Upper lobe of left lung (tissue), 6 donors: ENCODE data around the gene MSRB1. TPM values are rescaled to one million over a fixed set of nuclear protein-coding genes. Genes with fewer than 3 reads are reported as not detected.

Experiments
- ATAC-seq, 2 donors: fragments of 200-7000 bp; cut with Tn5 transposase; one replicate each; pipeline ENCODE4 v1.9.1; 2022; ENCODE audit warnings: mild to moderate bottlenecking in 2 of 2, moderate library complexity in 2 of 2; ENCODE audit not compliant: low FRiP score in 2 of 2
- DNase-seq, 2 donors: peaks; one replicate each; pipeline ENCODE4 v3.0.0-alpha.2; 2019 to 2020
- H3K27ac ChIP-seq, 4 donors: fragments of 200-600 bp; sonication (generic); one replicate each; pipeline ENCODE4 v1.5.1; 2016 to 2019
- H3K27me3 ChIP-seq, 4 donors: fragments of 200-600 bp; sonication (generic); one replicate each; pipeline ENCODE4 v1.5.1; 2017 to 2019
- H3K36me3 ChIP-seq, 4 donors: fragments of 200-600 bp; sonication (generic); one replicate each; pipeline ENCODE4 v1.5.1; 2016 to 2019
- H3K4me1 ChIP-seq, 4 donors: fragments of 200-600 bp; sonication (generic); one replicate each; pipeline ENCODE4 v1.5.1; 2018 to 2019
- H3K4me3 ChIP-seq, 4 donors: fragments of 200-600 bp; sonication (generic); one replicate each; pipeline ENCODE4 v1.5.1; 2017 to 2019; ENCODE audit warnings: mild to moderate bottlenecking in 2 of 4, moderate library complexity in 1 of 4
- H3K9me3 ChIP-seq, 4 donors: fragments of 200-600 bp; sonication (generic); one replicate each; pipeline ENCODE4 v1.5.1; 2018 to 2019
- EP300 ChIP-seq, 4 donors: sonication (generic); formaldehyde crosslinking; IDR thresholded peaks; one replicate each; pipeline ENCODE4 v1.5.1; 2017; ENCODE audit warnings: antibody characterized with exemption in 4 of 4, control low read depth in 2 of 4
- POLR2A ChIP-seq, 4 donors: fragments of 450-650 bp; IDR thresholded peaks; one replicate each; pipeline ENCODE4 v1.5.1; 2016 to 2017; ENCODE audit warnings: antibody characterized with exemption in 4 of 4, mild to moderate bottlenecking in 2 of 4
- POLR2AphosphoS5 ChIP-seq, 2 donors: sonication (generic); formaldehyde crosslinking; IDR thresholded peaks; one replicate each; pipeline ENCODE4 v1.5.1; 2017; ENCODE audit warnings: antibody characterized with exemption in 2 of 2
- WGBS, 2 donors: methylation state at CpG; one replicate each; pipeline ENCODE4 v1.1.5; 2017 to 2018; 5-methylcytosine and 5-hydroxymethylcytosine counted together
- total RNA-seq, 6 donors: library from RNA; depleted of rRNA in 4 of 6; stranded (reverse); fragments of >200 nt in 4 of 6; gene quantifications; one replicate each; pipeline versions ENCODE4 v1.1.0 to v1.2.1, GENCODE V29; 2016 to 2021
- TF ChIP-seq, protein P1 (sequence below), 6 experiments: fragments of 450-650 bp in 4 of 6; fragments of 200-600 bp in 2 of 6; sonication (generic) in 2 of 6; IDR thresholded peaks; one replicate each; pipeline ENCODE4 v1.5.1; 2016 to 2019; ENCODE audit warnings: antibody characterized with exemption in 6 of 6
- donor health status: DM: no; HTN: no; CAD: no; lungs with moderate emphysema.
- donor health status: DM: no; HTN: yes; CAD: no; lungs with severe emphysema.

MSRB1 gene
- total RNA-seq, 6 donors from 2014 or later, result 18.2 to 45.3 (median 31.9) TPM

DNA sequence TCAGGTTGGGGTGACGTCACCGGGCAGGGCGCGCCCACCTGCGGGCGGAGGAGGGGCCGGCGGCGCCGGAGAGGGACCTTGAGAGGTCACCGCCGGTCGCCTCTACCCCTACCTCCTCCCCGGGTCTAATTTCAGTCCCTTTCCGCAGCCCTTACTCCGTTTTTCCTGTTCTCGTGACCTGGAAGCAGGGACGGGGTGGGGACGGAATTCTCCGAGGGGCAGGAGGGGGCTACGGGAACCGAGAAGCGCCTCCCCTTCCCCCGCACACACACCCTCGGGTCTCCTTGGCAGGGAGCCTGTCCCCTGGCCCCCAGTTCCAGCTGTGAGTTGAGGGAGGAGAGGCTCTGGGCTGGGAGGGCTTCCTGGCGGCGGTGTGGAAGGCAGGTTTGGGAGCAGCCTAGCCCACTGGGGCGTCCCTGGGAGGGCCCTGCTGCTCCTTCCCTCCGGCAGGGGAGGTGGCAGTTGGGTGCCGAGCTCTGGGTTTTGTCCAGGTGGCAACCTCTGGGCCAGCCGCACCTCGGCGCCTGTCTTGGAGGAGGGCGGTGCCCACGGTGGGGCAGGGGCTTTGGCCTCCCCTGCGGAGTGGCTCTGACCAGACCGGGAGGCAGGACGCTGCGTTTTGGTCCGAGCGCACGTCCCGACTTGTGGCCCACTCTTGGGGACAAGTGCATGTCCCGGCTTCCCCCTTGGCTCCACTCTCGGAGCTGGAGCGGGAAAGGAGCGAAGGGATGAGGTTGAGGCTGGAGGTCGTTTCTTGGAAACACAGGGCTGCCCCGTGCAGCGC is 47.5 kb upstream of the MSRB1 start:
- no peak for ATAC-seq
- Histone ChIP-seq H3K9me3 (peaks cover 0 to 8% (median 2%) of the 10 kb centered on the region in 4 donors), H3K4me3 (peak overlapping the region in 3 of 4 donors; percentile 31 to 46 (median 31)), H3K27ac (peak overlapping the region in 1 of 4 donors; percentile 18), H3K27me3 (peaks cover 0 to 30% (median 21%) of the 10 kb centered on the region in 4 donors), H3K4me1 (peaks cover 26 to 42% (median 29%) of the 10 kb centered on the region in 4 donors), H3K36me3 (peaks cover 0 to 16% (median 14%) of the 10 kb centered on the region in 4 donors)
- TF ChIP-seq EP300 (IDR thresholded peaks at IDR 0.05) (no peak), POLR2A (IDR thresholded peaks at IDR 0.05) (no peak), POLR2AphosphoS5 (IDR thresholded peaks at IDR 0.05) (no peak)
- TF ChIP-seq, protein P1, sequence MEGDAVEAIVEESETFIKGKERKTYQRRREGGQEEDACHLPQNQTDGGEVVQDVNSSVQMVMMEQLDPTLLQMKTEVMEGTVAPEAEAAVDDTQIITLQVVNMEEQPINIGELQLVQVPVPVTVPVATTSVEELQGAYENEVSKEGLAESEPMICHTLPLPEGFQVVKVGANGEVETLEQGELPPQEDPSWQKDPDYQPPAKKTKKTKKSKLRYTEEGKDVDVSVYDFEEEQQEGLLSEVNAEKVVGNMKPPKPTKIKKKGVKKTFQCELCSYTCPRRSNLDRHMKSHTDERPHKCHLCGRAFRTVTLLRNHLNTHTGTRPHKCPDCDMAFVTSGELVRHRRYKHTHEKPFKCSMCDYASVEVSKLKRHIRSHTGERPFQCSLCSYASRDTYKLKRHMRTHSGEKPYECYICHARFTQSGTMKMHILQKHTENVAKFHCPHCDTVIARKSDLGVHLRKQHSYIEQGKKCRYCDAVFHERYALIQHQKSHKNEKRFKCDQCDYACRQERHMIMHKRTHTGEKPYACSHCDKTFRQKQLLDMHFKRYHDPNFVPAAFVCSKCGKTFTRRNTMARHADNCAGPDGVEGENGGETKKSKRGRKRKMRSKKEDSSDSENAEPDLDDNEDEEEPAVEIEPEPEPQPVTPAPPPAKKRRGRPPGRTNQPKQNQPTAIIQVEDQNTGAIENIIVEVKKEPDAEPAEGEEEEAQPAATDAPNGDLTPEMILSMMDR (IDR thresholded peaks at IDR 0.05), result no peak
- peak; percentile 52 to 90 for DNase-seq
- 4 to 6% methylated on average over 16 to 40 of the region's 50 CpGs for WGBS, 2 donors

GRCh38 chr16:1990101-1990350 is 47.0 kb upstream of the MSRB1 start:
- peaks cover 30 to 47% (median 34%) of the 10 kb centered on the region in 4 donors for H3K4me1 ChIP-seq
- H3K9me3 ChIP-seq, result peaks cover 0 to 8% (median 2%) of the 10 kb centered on the region in 4 donors
- peak overlapping the region in 3 of 4 donors; percentile 31 to 46 (median 31) for H3K4me3 ChIP-seq
- no peak for TF ChIP-seq POLR2AphosphoS5 (IDR thresholded peaks at IDR 0.05)
- TF ChIP-seq, protein P1 (IDR thresholded peaks at IDR 0.05), result no peak
- TF ChIP-seq POLR2A (IDR thresholded peaks at IDR 0.05), result no peak
- no peak for TF ChIP-seq EP300 (IDR thresholded peaks at IDR 0.05)
- H3K36me3 ChIP-seq, result peaks cover 0 to 18% (median 16%) of the 10 kb centered on the region in 4 donors
- H3K27ac ChIP-seq, result no peak overlapping the region
- peaks cover 0 to 30% (median 21%) of the 10 kb centered on the region in 4 donors for H3K27me3 ChIP-seq
- DNase-seq, result no peak
- ATAC-seq, result no peak
- 2% methylated on average over 11 of the region's 25 CpGs; no CpG with 5 or more reads in 1 of the 2 donors for WGBS, 2 donors

DNA sequence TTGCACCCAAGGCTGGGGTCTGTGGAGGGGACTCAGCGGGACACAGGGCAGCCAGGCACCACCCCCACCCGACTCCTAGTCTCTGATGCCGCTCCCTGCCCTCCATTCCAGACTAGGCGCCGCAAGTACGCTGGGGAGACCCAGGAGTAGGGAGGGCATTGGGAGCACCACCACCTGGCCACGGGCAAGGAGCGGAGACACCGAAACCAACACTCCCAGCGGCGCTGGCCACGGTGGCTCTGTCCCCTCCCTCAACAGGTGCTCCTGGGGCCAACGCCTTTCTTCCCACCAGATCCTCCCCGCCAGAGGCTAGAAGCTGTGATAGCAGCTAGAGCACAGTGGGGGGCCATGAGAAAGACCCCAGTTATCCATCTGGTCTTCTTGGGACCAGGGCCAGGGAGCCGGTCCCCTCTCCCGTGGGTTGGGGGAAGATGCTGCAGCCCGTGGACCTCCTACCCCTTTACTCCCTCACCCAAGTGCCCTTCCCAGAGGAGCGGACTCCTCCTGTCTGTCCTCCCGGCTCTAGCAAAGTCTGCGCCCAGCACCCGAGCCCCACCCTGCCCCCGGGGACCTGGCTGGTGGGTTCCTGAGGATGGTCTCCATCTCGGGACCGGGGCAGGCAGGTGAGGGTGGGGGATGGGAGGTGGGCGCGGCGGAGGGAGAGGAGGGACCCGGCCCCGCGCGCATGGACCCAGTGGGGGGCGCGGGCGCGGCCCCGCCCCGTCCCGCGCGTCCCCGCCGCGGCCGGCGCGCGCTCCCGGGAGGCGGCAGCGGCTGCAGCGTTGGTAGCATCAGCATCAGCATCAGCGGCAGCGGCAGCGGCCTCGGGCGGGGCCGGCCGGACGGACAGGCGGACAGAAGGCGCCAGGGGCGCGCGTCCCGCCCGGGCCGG is 46.5 kb upstream of the MSRB1 start, which contains the start of gene SYNGR3:
SYNGR3 (plus strand) TSS at position 762 of the 892 bp plus-strand sequence. CDS start 133 bp downstream, outside the sequence.
- H3K4me1 ChIP-seq, result peaks cover 36 to 52% (median 39%) of the 10 kb centered on the region in 4 donors
- H3K27ac ChIP-seq, result peak within 1 kb of the TSS in 1 of 4 donors; percentile 18
- ATAC-seq, result no peak
- peaks cover 0 to 18% (median 16%) of the 10 kb centered on the region in 4 donors for H3K36me3 ChIP-seq
- peak in 1 of 2 donors; percentile 88 for DNase-seq
- TF ChIP-seq, protein P1 (IDR thresholded peaks at IDR 0.05), result no peak
- TF ChIP-seq EP300 (IDR thresholded peaks at IDR 0.05) (no peak), POLR2A (IDR thresholded peaks at IDR 0.05) (no peak), POLR2AphosphoS5 (IDR thresholded peaks at IDR 0.05) (no peak)
- WGBS, 2 donors, result 7 to 18% methylated on average over 8 to 20 of the region's 67 CpGs
- peaks cover 0 to 8% (median 2%) of the 10 kb centered on the region in 4 donors for H3K9me3 ChIP-seq
- H3K27me3 ChIP-seq, result peaks cover 0 to 30% (median 21%) of the 10 kb centered on the region in 4 donors
- H3K4me3 ChIP-seq, result peak within 1 kb of the TSS in 3 of 4 donors; percentile 31 to 46 (median 31)

GRCh38 chr16:1987198-1987597 is 44.2 kb upstream of the MSRB1 start:
- TF ChIP-seq POLR2A (IDR thresholded peaks at IDR 0.05) (no peak), POLR2AphosphoS5 (IDR thresholded peaks at IDR 0.05) (no peak), EP300 (IDR thresholded peaks at IDR 0.05) (no peak)
- TF ChIP-seq, protein P1 (IDR thresholded peaks at IDR 0.05), result no peak
- peaks cover 0 to 18% (median 16%) of the 10 kb centered on the region in 4 donors for H3K36me3 ChIP-seq
- H3K9me3 ChIP-seq, result peaks cover 0 to 2% (median 0%) of the 10 kb centered on the region in 4 donors
- no peak overlapping the region for H3K27ac ChIP-seq
- peak in 1 of 2 donors; percentile 68 for DNase-seq
- peaks cover 0 to 30% (median 21%) of the 10 kb centered on the region in 4 donors for H3K27me3 ChIP-seq
- ATAC-seq, result no peak
- WGBS, 2 donors, result 86 to 96% methylated on average over 10 of the region's 10 CpGs
- peaks cover 41 to 57% (median 45%) of the 10 kb centered on the region in 4 donors for H3K4me1 ChIP-seq
- H3K4me3 ChIP-seq, result no peak overlapping the region
